K562 (cell line): ENCODE results near the gene MAP3K20. TPM values are rescaled to one million over a fixed set of nuclear protein-coding genes. Genes with fewer than 3 reads are reported as not detected.

Experiments used
- ATAC-seq: fragments of 200-7000 bp; cut with Tn5 transposase; 3 replicates; pipeline ENCODE4 v1.9.1; 2020; ENCODE audit warnings: moderate library complexity
- BruUV-seq: library from RNA; stranded (reverse); fragments of 400-500 nt; replicated peaks from 2 replicates; lab custom pipeline; 2021; lab: Mats Ljungman, UMichigan
- CTCF ChIA-PET: fragments of 300-600 bp; formaldehyde crosslinking; extraction: SDS; loops from one replicate; lab custom pipeline; 2021; ENCODE audit warnings: low intra/inter-chr PET ratio; lab: Yijun Ruan, JAX
- POLR2A ChIA-PET: fragments of 300-600, 350-650 bp; sonication (Branson Sonifier 250); formaldehyde crosslinking; extraction: SDS; loops from one replicate; lab custom pipeline; 2021; ENCODE audit warnings: antibody characterized with exemption, inconsistent platforms; lab: Yijun Ruan, JAX
- DNase-seq, 4 experiments: peaks; one replicate each; pipeline versions ENCODE4 v3.0.0 to v3.0.0-alpha.2; 2011 to 2018; ENCODE audit warnings: low spot score in 3 of 4, mixed read lengths in 3 of 4; ENCODE audit errors: extremely low read depth in 1 of 4
- FAIRE-seq: peaks from 2 replicates; lab custom pipeline; 2011; peaks lifted over from hg19 to GRCh38; lab: Jason Lieb, UNC
- H2AFZ ChIP-seq: 2 replicates; pipeline ENCODE4 v1.6.0; 2011; ENCODE audit warnings: low read depth, low read length, control low read depth, inconsistent platforms
- H3K27ac ChIP-seq: fragments of 200-600 bp; 3 replicates; pipeline ENCODE4 v1.8.0; 2011; ENCODE audit warnings: low read depth, mild to moderate bottlenecking, control low read depth, inconsistent platforms, low read length, moderate library complexity, mixed read lengths; ENCODE audit errors: extremely low read depth
- H3K27me3 ChIP-seq, 2 experiments: fragments of 300-600 bp in 1 of 2; 2 replicates in 1 of 2; 3 replicates in 1 of 2; pipeline versions ENCODE4 v1.6.0 to v1.8.0; 2011; ENCODE audit warnings: inconsistent platforms in 2 of 2, low read length in 2 of 2, mild to moderate bottlenecking in 1 of 2, mixed read lengths in 1 of 2, moderate library complexity in 1 of 2; ENCODE audit not compliant: control insufficient read depth in 2 of 2, insufficient read depth in 2 of 2
- H3K36me3 ChIP-seq: fragments of 300-600 bp; 3 replicates; pipeline ENCODE4 v1.8.0; 2011; ENCODE audit warnings: mild to moderate bottlenecking, low read length, inconsistent platforms; ENCODE audit not compliant: control insufficient read depth, insufficient read depth
- H3K4me1 ChIP-seq, 2 experiments: fragments of 200-600 bp in 1 of 2; replicated peaks in 1 of 2; 2 replicates in 1 of 2; 3 replicates in 1 of 2; pipeline versions ENCODE4 v1.5.1 to v1.8.0; 2011; ENCODE audit warnings: inconsistent platforms in 2 of 2, low read length in 2 of 2, mild to moderate bottlenecking in 1 of 2, mixed read lengths in 1 of 2, moderate library complexity in 1 of 2; ENCODE audit not compliant: control insufficient read depth in 2 of 2, insufficient read depth in 2 of 2
- H3K4me2 ChIP-seq: 2 replicates; pipeline ENCODE4 v1.6.1; 2011; ENCODE audit warnings: low read length, control low read depth, inconsistent platforms, mixed read lengths; ENCODE audit not compliant: insufficient read depth
- H3K4me3 ChIP-seq: fragments of 200-600 bp; sonication (generic), shearing (Covaris generic); 2 replicates; pipeline ENCODE4 v1.5.1; 2016; ENCODE audit warnings: control low read depth, inconsistent platforms
- H3K79me2 ChIP-seq: fragments of 200-600 bp; 3 replicates; pipeline ENCODE4 v1.8.0; 2011; ENCODE audit warnings: low read length, inconsistent platforms; ENCODE audit not compliant: control insufficient read depth, insufficient read depth
- H3K9ac ChIP-seq, 2 experiments: 2 replicates each; pipeline versions ENCODE4 v1.6.0 to v1.6.1; 2011; ENCODE audit warnings: low read depth in 2 of 2, low read length in 2 of 2, control low read depth in 1 of 2, inconsistent platforms in 1 of 2, mild to moderate bottlenecking in 1 of 2, mixed read lengths in 1 of 2; ENCODE audit not compliant: insufficient read depth in 1 of 2
- H3K9me1 ChIP-seq: one replicate; pipeline ENCODE4 v1.6.0; 2011; ENCODE audit warnings: inconsistent platforms, mild to moderate bottlenecking, low read length, moderate library complexity; ENCODE audit not compliant: control insufficient read depth, insufficient read depth
- H3K9me3 ChIP-seq: replicated peaks from 2 replicates; pipeline ENCODE4 v1.5.1; 2011; ENCODE audit warnings: low read depth, low read length, inconsistent platforms; ENCODE audit not compliant: control insufficient read depth, insufficient read depth
- H4K20me1 ChIP-seq: replicated peaks from 2 replicates; pipeline ENCODE4 v1.6.1; 2011; ENCODE audit warnings: low read length, inconsistent platforms, mixed read lengths; ENCODE audit not compliant: control insufficient read depth, insufficient read depth
- CEBPG ChIP-seq, 3 experiments: fragments of 200-800 bp in 1 of 3; sonication (Bioruptor generic) in 1 of 3; sonication (generic) in 1 of 3; formaldehyde crosslinking in 1 of 3; IDR thresholded peaks in 2 of 3; conservative IDR thresholded peaks in 1 of 3; 2 replicates each; pipeline versions ENCODE4 v1.6.1 to v1.8.0; 2016 to 2022; ENCODE audit warnings: missing compliant biosample characterization in 2 of 3, missing genetic modification characterization in 2 of 3, mild to moderate bottlenecking in 1 of 3, missing genetic modification reagents in 1 of 3
- E2F5 ChIP-seq: sonication (generic); formaldehyde crosslinking; IDR thresholded peaks from 2 replicates; pipeline ENCODE4 v1.8.0; 2022; ENCODE audit warnings: mild to moderate bottlenecking, missing genetic modification reagents
- FOXK2 ChIP-seq, 2 experiments: fragments of 450-650 bp; IDR thresholded peaks in 1 of 2; conservative IDR thresholded peaks in 1 of 2; 2 replicates each; pipeline ENCODE4 v1.6.1; 2016; ENCODE audit warnings: low read depth in 2 of 2, mild to moderate bottlenecking in 1 of 2
- FOXM1 ChIP-seq, 2 experiments: fragments of 450-650 bp in 1 of 2; sonication (generic) in 1 of 2; formaldehyde crosslinking in 1 of 2; IDR thresholded peaks; 2 replicates each; pipeline versions ENCODE4 v1.6.1 to v1.9.0; 2017 to 2022; ENCODE audit warnings: low read depth in 2 of 2, mild to moderate bottlenecking in 2 of 2, missing genetic modification reagents in 1 of 2, moderate library complexity in 1 of 2
- FOXO4 ChIP-seq: fragments of 450-650 bp; formaldehyde crosslinking; IDR thresholded peaks from 2 replicates; pipeline ENCODE4 v1.4.0; 2020; ENCODE audit warnings: mild to moderate bottlenecking, moderate library complexity
- MCM5 ChIP-seq: fragments of 450-650 bp; IDR thresholded peaks from 2 replicates; pipeline ENCODE4 v1.6.1; 2016; ENCODE audit warnings: low read depth
- NFXL1 ChIP-seq: fragments of 450-650 bp; formaldehyde crosslinking; IDR thresholded peaks from 2 replicates; pipeline ENCODE4 v1.4.0; 2021; ENCODE audit warnings: mild to moderate bottlenecking
- NRF1 ChIP-seq, 2 experiments: fragments of 450-650 bp; IDR thresholded peaks in 1 of 2; conservative IDR thresholded peaks in 1 of 2; 2 replicates each; pipeline ENCODE4 v1.6.1; 2014; ENCODE audit warnings: mild to moderate bottlenecking in 2 of 2
- OTX1 ChIP-seq: fragments of 450-650 bp; formaldehyde crosslinking; IDR thresholded peaks from 2 replicates; pipeline ENCODE4 v1.4.0; 2022; ENCODE audit warnings: mild to moderate bottlenecking
- PML ChIP-seq: IDR thresholded peaks from 2 replicates; pipeline ENCODE4 v1.6.1; 2012; ENCODE audit warnings: low read length, inconsistent platforms
- RBM15 ChIP-seq: fragments of 200-400 bp; formaldehyde crosslinking; IDR thresholded peaks from 2 replicates; pipeline ENCODE4 v1.6.1; 2018; ENCODE audit warnings: mild to moderate bottlenecking, low read length, moderate library complexity; ENCODE audit not compliant: insufficient read depth
- SLC30A9 ChIP-seq: fragments of 250-450 bp; sonication (Bioruptor Pico); IDR thresholded peaks from 2 replicates; pipeline ENCODE4 v1.8.0; 2022; ENCODE audit warnings: mild to moderate bottlenecking, moderate library complexity
- SP1 ChIP-seq: sonication (generic); formaldehyde crosslinking; IDR thresholded peaks from 2 replicates; pipeline ENCODE4 v1.8.1; 2022; ENCODE audit warnings: mild to moderate bottlenecking, missing genetic modification reagents
- TFE3 ChIP-seq: fragments of 450-650 bp; formaldehyde crosslinking; IDR thresholded peaks from 2 replicates; pipeline ENCODE4 v1.4.0; 2020; ENCODE audit warnings: mild to moderate bottlenecking, mixed read lengths
- USF1 ChIP-seq: sonication (generic); formaldehyde crosslinking; IDR thresholded peaks from 2 replicates; pipeline ENCODE4 v1.9.0; 2022; ENCODE audit warnings: mild to moderate bottlenecking, missing genetic modification reagents
- ZC3H4 ChIP-seq: sonication (generic); formaldehyde crosslinking; IDR thresholded peaks from 2 replicates; pipeline ENCODE4 v1.9.0; 2021; ENCODE audit warnings: missing genetic modification reagents, borderline replicate concordance
- ZNF140 ChIP-seq: fragments of 250-450 bp; sonication (Bioruptor Pico); IDR thresholded peaks from 2 replicates; pipeline ENCODE4 v1.8.0; 2021; ENCODE audit warnings: moderate library complexity, mild to moderate bottlenecking, inconsistent platforms
- ZNF764 ChIP-seq: fragments of 250-450 bp; sonication (Bioruptor Pico); IDR thresholded peaks from 2 replicates; pipeline ENCODE4 v1.4.0; 2020; ENCODE audit warnings: low read depth, mild to moderate bottlenecking, moderate library complexity
- WGBS: fragments of 100-300 bp; shearing (Covaris generic); methylation state at CpG from one replicate; pipeline ENCODE4 v1.1.6; 2016; ENCODE audit warnings: low coverage, mixed read lengths; ENCODE audit not compliant: insufficient coverage; ENCODE audit errors: missing lambda C conversion rate; 5-methylcytosine and 5-hydroxymethylcytosine counted together
- in situ Hi-C: fragments of 300-500 bp; cut with MboI; formaldehyde crosslinking; loops from 4 replicates; pipeline ENCODE4 v1.15.0; 2018; ENCODE audit warnings: inconsistent platforms, mixed read lengths
- intact Hi-C: fragments of 100-400 bp; cut with micrococcal nuclease; formaldehyde crosslinking; loops from 2 replicates; pipeline ENCODE4 v1.14.2; 2022
- polyA plus RNA-seq, 8 experiments: library from polyadenylated mRNA; depleted of rRNA in 4 of 8; stranded (reverse) in 5 of 8; unstranded in 3 of 8; fragments of >200 nt; fragmentation: Nextera tagmentation in 2 of 8; fragmentation: Illumina TruSeq in 1 of 8; extraction: Ambion mirVana in 2 of 8; extraction: Trizol in 1 of 8; gene quantifications; 2 replicates each; pipeline versions ENCODE4 v1.2.1 to v1.2.3, GENCODE V29; 2011 to 2014; ENCODE audit warnings: inconsistent platforms in 1 of 8, missing spikeins in 1 of 8
- total RNA-seq, 7 experiments: library from RNA; depleted of rRNA in 6 of 7; stranded (reverse); fragments of >200 nt in 6 of 7; fragmentation: Illumina TruSeq in 2 of 7; extraction: Trizol in 2 of 7; gene quantifications; 2 replicates each; pipeline versions ENCODE4 v1.2.1 to v1.2.3, GENCODE V29; 2011 to 2021; ENCODE audit warnings: low replicate concordance in 1 of 7

The MAP3K20 gene
- total and polyA plus RNA-seq, 9 of the 15 experiments (the other 6 are each of a cell fraction or from before 2014, with no cell fraction given), result 9.8 to 34.2 (median 27.3) TPM

DNA sequence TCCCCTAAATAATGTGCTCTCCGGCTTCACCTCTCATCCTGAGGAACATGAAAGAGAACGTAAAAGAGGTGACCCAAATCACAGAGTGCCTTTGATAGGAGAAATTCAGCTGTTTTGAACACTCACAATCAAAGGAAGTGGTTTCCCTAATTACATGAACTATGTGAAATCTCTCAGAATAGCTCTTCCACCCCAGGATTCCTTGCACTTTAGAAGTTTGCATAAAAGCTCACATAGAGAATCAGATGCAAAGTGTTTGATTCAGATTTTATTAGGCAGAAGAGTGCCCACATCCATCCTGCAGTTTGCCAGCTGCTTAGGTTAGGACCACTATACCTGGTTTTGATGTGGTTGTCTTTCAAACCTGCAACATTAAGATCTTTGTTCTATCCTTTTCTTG, 61.0 kb downstream of the MAP3K20 start:
- Histone ChIP-seq H4K20me1 (no peaks in the 10 kb centered on the region), H3K9ac (no peak overlapping the region), H3K9me3 (0 out of 2 replicates have a peak, but pooled peaks cover 2% of the 10 kb centered on the region), H3K27me3 (no peaks in the 10 kb centered on the region), H3K4me2 (no peak overlapping the region), H3K79me2 (peaks cover 4% of the 10 kb centered on the region; the same call in 2 of the 3 replicates), H3K4me1 (no peaks in the 10 kb centered on the region), H3K4me3 (no peak overlapping the region), H2AFZ (no peak overlapping the region), H3K9me1 (no peaks in the 10 kb centered on the region), H3K36me3 (no peaks in the 10 kb centered on the region; the same call in 2 of the 3 replicates), H3K27ac (no peak overlapping the region)
- BruUV-seq, result no TSS peak
- in situ Hi-C loops, result no loop called here
- WGBS, result 91% methylated on average over 2 of the region's 2 CpGs
- FAIRE-seq (no peak), DNase-seq (no peak), ATAC-seq (no peak)
- intact Hi-C loops, result no loop called here
- ChIA-PET CTCF (no interaction called here), POLR2A (no interaction called here)
- no peak for TF ChIP-seq NFXL1 (CRISPR knock-in tag)
- no peak for TF ChIP-seq ZNF764 (CRISPR knock-in tag)
- TF ChIP-seq ZC3H4 (CRISPR knock-in tag), result no peak
- no peak for TF ChIP-seq E2F5 (CRISPR knock-in tag)
- TF ChIP-seq USF1 (CRISPR knock-in tag), result no peak
- TF ChIP-seq TFE3 (CRISPR knock-in tag), result no peak
- no peak for TF ChIP-seq FOXK2 (conservative IDR thresholded peaks at IDR 0.05 in 1 of 2, IDR thresholded peaks at IDR 0.05 in 1 of 2; ENCODE audit: low read depth in 2 of 2)
- TF ChIP-seq CEBPG (CRISPR knock-in tag; IDR thresholded peaks at IDR 0.05), result no peak
- TF ChIP-seq CEBPG (tag; conservative IDR thresholded peaks at IDR 0.05 in 1 of 2, IDR thresholded peaks at IDR 0.05 in 1 of 2), result no peak
- TF ChIP-seq OTX1 (CRISPR knock-in tag), result no peak
- no peak for TF ChIP-seq SLC30A9 (CRISPR knock-in tag)
- no peak for TF ChIP-seq SP1 (CRISPR knock-in tag)
- TF ChIP-seq FOXM1 (IDR thresholded peaks at IDR 0.05; ENCODE audit: low read depth), result no peak
- TF ChIP-seq FOXM1 (CRISPR knock-in tag; IDR thresholded peaks at IDR 0.05; ENCODE audit: low read depth), result no peak
- no peak for TF ChIP-seq RBM15
- no peak for TF ChIP-seq NRF1 (conservative IDR thresholded peaks at IDR 0.05 in 1 of 2, IDR thresholded peaks at IDR 0.05 in 1 of 2)
- no peak for TF ChIP-seq MCM5
- TF ChIP-seq PML, result no peak
- TF ChIP-seq ZNF140 (CRISPR knock-in tag), result no peak
- no peak for TF ChIP-seq FOXO4 (CRISPR knock-in tag)
